SU-DHL-6 (cell line): ENCODE measurements around the gene LMAN2L.

ENCODE experiments used
- H2AFZ ChIP-seq: fragments of 200-600 bp; sonication (generic); 2 replicates; pipeline ENCODE4 v1.6.1; 2014; ENCODE audit warnings: low read depth, mild to moderate bottlenecking, moderate library complexity, mixed read lengths, antibody characterized with exemption, low read length; ENCODE audit not compliant: severe bottlenecking
- H3F3A ChIP-seq: fragments of 200-600 bp; shearing (Covaris generic); 2 replicates; pipeline ENCODE4 v1.6.0; 2016; ENCODE audit warnings: antibody characterized with exemption, mild to moderate bottlenecking; ENCODE audit not compliant: insufficient read depth
- H3K27ac ChIP-seq: fragments of 200-600 bp; sonication (generic); 2 replicates; pipeline ENCODE4 v1.5.1; 2016; ENCODE audit warnings: low read depth, mild to moderate bottlenecking, low read length, moderate library complexity, mixed read lengths
- H3K27me3 ChIP-seq: fragments of 200-600 bp; sonication (generic), shearing (Covaris generic); 2 replicates; pipeline ENCODE4 v1.6.0; 2014; ENCODE audit warnings: mild to moderate bottlenecking, low read length
- H3K36me3 ChIP-seq: fragments of 200-600 bp; sonication (generic); 2 replicates; pipeline ENCODE4 v1.6.1; 2014; ENCODE audit warnings: mild to moderate bottlenecking, low read length, mixed read lengths
- H3K4me2 ChIP-seq: fragments of 300-600, 200-600 bp; shearing (Covaris generic), sonication (generic); 2 replicates; pipeline ENCODE4 v1.6.0; 2014; ENCODE audit warnings: low read length, low read depth, mild to moderate bottlenecking; ENCODE audit not compliant: poor library complexity, severe bottlenecking
- H3K4me3 ChIP-seq: fragments of 200-600 bp; sonication (generic); 2 replicates; pipeline ENCODE4 v1.5.1; 2014; ENCODE audit warnings: antibody characterized with exemption, low read length, mild to moderate bottlenecking, mixed read lengths; ENCODE audit not compliant: insufficient read depth, poor library complexity, severe bottlenecking
- H3K79me2 ChIP-seq: fragments of 200-600 bp; sonication (generic); 2 replicates; pipeline ENCODE4 v1.6.1; 2014; ENCODE audit warnings: mild to moderate bottlenecking, low read length, moderate library complexity; ENCODE audit not compliant: insufficient read depth
- H3K9ac ChIP-seq: fragments of 200-600 bp; sonication (generic); 2 replicates; pipeline ENCODE4 v1.7.0; 2014; ENCODE audit warnings: mild to moderate bottlenecking, low read length
- H3K9me2 ChIP-seq: fragments of 200-600 bp; sonication (generic); replicated peaks from 2 replicates; pipeline ENCODE4 v1.6.1; 2014; ENCODE audit warnings: low read length; ENCODE audit not compliant: insufficient read depth
- H3K9me3 ChIP-seq: fragments of 200-600 bp; sonication (generic); 2 replicates; pipeline ENCODE4 v1.6.1; 2014; ENCODE audit warnings: low read length, mixed read lengths; ENCODE audit not compliant: insufficient read depth
- H4K20me1 ChIP-seq: fragments of 200-600 bp; sonication (generic); 2 replicates; pipeline ENCODE4 v1.6.1; 2014; ENCODE audit warnings: low read depth, mild to moderate bottlenecking, antibody characterized with exemption, low read length, moderate library complexity, mixed read lengths
- EZH2phosphoT487 ChIP-seq: fragments of 200-600 bp; sonication (generic), shearing (Covaris generic); conservative IDR thresholded peaks from 2 replicates; pipeline ENCODE4 v1.6.1; 2018; ENCODE audit warnings: mild to moderate bottlenecking, antibody characterized with exemption, low read length, moderate library complexity, mixed read lengths
- TF ChIP-seq, protein P1 (sequence below): fragments of 200-600 bp; sonication (generic); IDR thresholded peaks from one replicate; pipeline ENCODE4 v1.5.1; 2017; ENCODE audit warnings: antibody characterized with exemption, mild to moderate bottlenecking, low read length, moderate library complexity; ENCODE audit not compliant: insufficient read depth, poor library complexity, severe bottlenecking

LMAN2L gene

DNA sequence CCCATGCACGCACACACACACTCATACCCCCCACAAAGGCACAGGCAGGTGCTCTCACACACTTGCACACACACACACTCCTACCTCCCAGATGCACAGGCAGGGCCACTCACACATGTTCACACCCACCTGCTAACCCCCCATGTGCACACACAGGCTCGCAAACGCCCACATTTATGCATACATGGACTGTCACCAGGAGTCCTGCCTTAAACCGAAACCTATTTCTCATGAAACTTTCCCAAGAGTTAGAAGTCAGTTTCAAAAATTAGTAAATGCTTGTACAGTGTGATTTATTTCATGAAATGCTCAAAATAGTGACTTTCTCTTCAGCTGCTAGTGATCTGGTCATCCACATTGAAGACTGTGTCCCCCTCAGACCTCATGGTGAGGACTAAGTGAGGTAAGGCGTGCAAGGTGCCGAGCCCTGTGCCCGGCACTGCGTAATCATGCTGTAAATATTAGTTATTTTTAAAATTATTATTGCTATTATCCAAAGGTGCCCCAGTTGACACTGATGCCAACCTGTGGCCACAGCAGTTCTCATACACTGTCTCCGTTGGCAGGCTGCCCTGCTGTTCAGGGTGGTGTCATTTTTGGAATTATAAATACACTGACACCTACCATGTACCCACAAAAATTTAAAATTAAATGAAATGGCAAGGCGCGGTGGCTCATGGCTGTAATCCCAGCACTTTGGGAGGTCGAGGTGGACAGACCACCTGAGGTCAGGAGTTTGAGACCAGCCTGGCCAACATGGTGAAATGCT lies 33.2 kb upstream of the LMAN2L start:
- Histone ChIP-seq H3K4me3 (no peak overlapping the region), H3K9me2 (no peaks in the 10 kb centered on the region), H3K9me3 (no peaks in the 10 kb centered on the region), H4K20me1 (no peaks in the 10 kb centered on the region), H3K36me3 (no peaks in the 10 kb centered on the region), H2AFZ (no peak overlapping the region), H3K79me2 (no peaks in the 10 kb centered on the region), H3F3A (peaks cover 5% of the 10 kb centered on the region; the same call in 1 of the 2 replicates), H3K27me3 (no peaks in the 10 kb centered on the region), H3K27ac (no peak overlapping the region), H3K4me2 (no peak overlapping the region), H3K9ac (no peak overlapping the region)
- TF ChIP-seq EZH2phosphoT487 = no peak
- TF ChIP-seq, protein P1, sequence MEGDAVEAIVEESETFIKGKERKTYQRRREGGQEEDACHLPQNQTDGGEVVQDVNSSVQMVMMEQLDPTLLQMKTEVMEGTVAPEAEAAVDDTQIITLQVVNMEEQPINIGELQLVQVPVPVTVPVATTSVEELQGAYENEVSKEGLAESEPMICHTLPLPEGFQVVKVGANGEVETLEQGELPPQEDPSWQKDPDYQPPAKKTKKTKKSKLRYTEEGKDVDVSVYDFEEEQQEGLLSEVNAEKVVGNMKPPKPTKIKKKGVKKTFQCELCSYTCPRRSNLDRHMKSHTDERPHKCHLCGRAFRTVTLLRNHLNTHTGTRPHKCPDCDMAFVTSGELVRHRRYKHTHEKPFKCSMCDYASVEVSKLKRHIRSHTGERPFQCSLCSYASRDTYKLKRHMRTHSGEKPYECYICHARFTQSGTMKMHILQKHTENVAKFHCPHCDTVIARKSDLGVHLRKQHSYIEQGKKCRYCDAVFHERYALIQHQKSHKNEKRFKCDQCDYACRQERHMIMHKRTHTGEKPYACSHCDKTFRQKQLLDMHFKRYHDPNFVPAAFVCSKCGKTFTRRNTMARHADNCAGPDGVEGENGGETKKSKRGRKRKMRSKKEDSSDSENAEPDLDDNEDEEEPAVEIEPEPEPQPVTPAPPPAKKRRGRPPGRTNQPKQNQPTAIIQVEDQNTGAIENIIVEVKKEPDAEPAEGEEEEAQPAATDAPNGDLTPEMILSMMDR = no peak

DNA sequence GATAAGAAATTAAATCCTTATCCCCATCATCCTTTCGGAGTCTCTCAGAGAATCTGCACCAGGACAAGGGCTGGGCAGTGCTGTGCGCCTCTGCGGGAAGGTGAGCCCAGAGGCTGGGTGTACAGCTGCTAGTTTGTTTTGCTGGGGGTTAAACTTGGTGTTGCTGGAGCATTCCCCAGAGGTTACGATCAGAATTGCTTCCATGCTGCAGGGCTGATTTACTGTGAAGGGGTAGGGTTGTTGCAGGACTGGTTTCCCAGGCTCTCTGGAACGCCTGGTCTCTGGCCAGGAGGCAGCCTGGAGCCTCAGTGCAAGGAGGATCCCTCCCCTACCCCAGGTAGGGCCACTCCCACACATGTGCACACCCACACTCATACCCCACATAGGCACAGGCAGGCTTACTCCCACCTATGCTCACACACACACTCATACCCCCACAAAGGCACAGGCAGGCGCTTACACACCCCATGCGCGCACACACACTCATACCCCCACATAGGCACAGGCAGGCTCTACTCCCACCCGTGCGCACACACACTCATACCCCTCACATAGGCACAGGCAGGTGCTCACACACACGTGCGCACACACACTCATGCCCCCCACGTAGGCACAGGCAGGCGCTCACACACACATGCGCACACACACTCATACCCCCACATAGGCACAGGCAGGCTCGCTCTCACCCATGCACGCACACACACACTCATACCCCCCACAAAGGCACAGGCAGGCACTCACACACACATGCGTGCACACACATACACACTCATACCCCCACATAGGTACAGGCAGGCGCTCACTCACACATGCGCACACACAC lies 32.1 kb upstream of the LMAN2L start:
- Histone ChIP-seq H3K27ac (no peak overlapping the region), H3K9ac (no peak overlapping the region), H3K36me3 (no peaks in the 10 kb centered on the region), H3K9me3 (no peaks in the 10 kb centered on the region), H4K20me1 (no peaks in the 10 kb centered on the region), H3K79me2 (no peaks in the 10 kb centered on the region), H2AFZ (no peak overlapping the region), H3K4me2 (no peak overlapping the region), H3K4me3 (no peak overlapping the region), H3K27me3 (no peaks in the 10 kb centered on the region), H3K9me2 (no peaks in the 10 kb centered on the region), H3F3A (peaks cover 5% of the 10 kb centered on the region; the same call in 1 of the 2 replicates)
- no peak for TF ChIP-seq EZH2phosphoT487
- TF ChIP-seq, protein P1 = no peak

DNA sequence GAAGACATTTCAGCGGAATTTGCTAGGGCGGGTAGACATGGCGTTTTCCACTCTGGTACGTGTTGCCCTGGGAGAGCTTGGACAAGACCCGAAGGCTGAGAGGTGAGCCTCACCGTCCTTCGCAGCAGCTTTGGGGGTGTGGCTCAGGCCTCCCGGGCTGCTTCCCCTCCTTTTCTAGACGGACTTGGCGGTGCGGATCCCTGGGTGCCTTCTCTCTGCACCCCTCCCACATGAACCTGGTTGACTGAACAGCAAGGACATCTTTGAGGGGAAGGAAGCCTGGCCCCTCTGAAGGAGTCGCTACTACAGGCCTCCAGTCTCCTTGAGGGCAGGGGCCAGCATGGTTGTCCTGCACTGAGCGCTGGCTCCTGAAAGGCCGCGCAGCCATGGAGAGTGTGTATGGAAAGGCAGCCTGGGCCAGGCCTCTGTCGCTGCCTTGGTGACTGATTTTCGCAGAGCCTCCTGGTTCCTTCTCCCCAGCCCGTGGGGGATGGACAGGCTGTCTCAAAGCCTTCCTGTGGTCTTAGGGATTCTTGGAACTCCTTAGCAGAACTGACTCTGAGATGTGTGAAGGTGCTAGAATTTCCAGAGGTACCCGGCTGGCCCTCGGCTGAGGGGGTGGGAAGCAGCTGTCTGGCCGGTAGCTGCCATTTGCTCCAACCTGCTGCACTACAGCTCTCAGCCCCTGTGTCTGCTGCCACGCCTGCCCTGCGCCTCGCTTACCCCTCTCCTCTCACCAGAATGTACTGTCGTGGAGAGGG lies 30.8 kb upstream of the LMAN2L start:
- Histone ChIP-seq H3K9me2 (no peaks in the 10 kb centered on the region), H3K36me3 (no peaks in the 10 kb centered on the region), H3K27me3 (no peaks in the 10 kb centered on the region), H2AFZ (no peak overlapping the region), H4K20me1 (no peaks in the 10 kb centered on the region), H3K79me2 (no peaks in the 10 kb centered on the region), H3K4me3 (no peak overlapping the region), H3F3A (peaks cover 5% of the 10 kb centered on the region; the same call in 1 of the 2 replicates), H3K4me2 (no peak overlapping the region), H3K27ac (no peak overlapping the region), H3K9ac (no peak overlapping the region), H3K9me3 (no peaks in the 10 kb centered on the region)
- TF ChIP-seq, protein P1 = no peak
- no peak for TF ChIP-seq EZH2phosphoT487
